Colon (tissue), 2 donors: ENCODE measurements around the gene ABO.
"Not testable (repeated sequence)": the region's sequence is repeated elsewhere in the genome, so short reads cannot be mapped to it uniquely, and the experiment has no call there.

Experiments used
- FAIRE-seq: peaks from 2 replicates; lab custom pipeline; 2012; peaks lifted over from hg19 to GRCh38; lab: Jason Lieb, UNC
- donor health status: control.
- donor health status: control.

ABO gene

GRCh38 chr9:133290751-133291302, 15.8 kb upstream of the ABO start:
- FAIRE-seq: no peak

- no peak for FAIRE-seq
Observed at GRCh38 chr9:133286523-133286922, 11.5 kb upstream of the ABO start.

- no peak for FAIRE-seq
Observed at GRCh38 chr9:133285252-133285775, 10.3 kb upstream of the ABO start.

GRCh38 chr9:133284362-133284761, 9.4 kb upstream of the ABO start:
- FAIRE-seq: no peak

GRCh38 chr9:133283255-133284032, 8.4 kb upstream of the ABO start:
- FAIRE-seq: not testable (repeated sequence)

- no peak for FAIRE-seq
Observed at GRCh38 chr9:133282464-133283238, 7.7 kb upstream of the ABO start.

- no peak for FAIRE-seq
Observed at GRCh38 chr9:133280392-133280791, 5.4 kb upstream of the ABO start.

GRCh38 chr9:133278161-133279114, 3.4 kb upstream of the ABO start:
- no peak for FAIRE-seq

GRCh38 chr9:133277467-133277866, 2.5 kb upstream of the ABO start:
- FAIRE-seq: no peak

GRCh38 chr9:133276923-133277322, 1.9 kb upstream of the ABO start:
- FAIRE-seq: no peak

GRCh38 chr9:133276001-133276884, 1.2 kb upstream of the ABO start:
- FAIRE-seq: no peak

GRCh38 chr9:133274236-133275104, 531 bp downstream of the ABO start:
- FAIRE-seq: no peak

GRCh38 chr9:133273819-133274218, 1.2 kb downstream of the ABO start:
- no peak for FAIRE-seq

GRCh38 chr9:133273098-133273497, 1.9 kb downstream of the ABO start:
- FAIRE-seq: no peak

GRCh38 chr9:133269537-133270362, 5.3 kb downstream of the ABO start:
- no peak for FAIRE-seq

- FAIRE-seq: not testable (repeated sequence)
Observed at GRCh38 chr9:133269136-133269535, 5.9 kb downstream of the ABO start.

GRCh38 chr9:133268335-133269056, 6.5 kb downstream of the ABO start:
- FAIRE-seq: no peak

GRCh38 chr9:133264235-133264764, 10.7 kb downstream of the ABO start:
- FAIRE-seq: no peak
